T-helper 9 cell (primary cell): ENCODE results near the gene GVQW3.

ENCODE experiments used
- DNase-seq: peaks from one replicate; pipeline ENCODE4 v3.0.0-alpha.2; 2020

GVQW3 gene

GRCh38 chr11:76448506-76448905, 67.4 kb downstream of the GVQW3 start:
- no peak for DNase-seq

GRCh38 chr11:76453248-76453647, 72.1 kb downstream of the GVQW3 start:
- DNase-seq, result no peak

- DNase-seq, result no peak
Measured at GRCh38 chr11:76455331-76455730, 74.2 kb downstream of the GVQW3 start.

GRCh38 chr11:76455931-76456330, 74.8 kb downstream of the GVQW3 start:
- no peak for DNase-seq

GRCh38 chr11:76456571-76456970, 75.4 kb downstream of the GVQW3 start:
- no peak for DNase-seq
